H9 (cell line): ENCODE results near the gene ANKRD40. TPM values are rescaled to one million over a fixed set of nuclear protein-coding genes. Genes with fewer than 3 reads are reported as not detected.

Experiments used
- DNase-seq: peaks from one replicate; pipeline ENCODE4 v3.0.0-alpha.2; 2017
- H2AFZ ChIP-seq: one replicate; pipeline ENCODE4 v1.6.1; 2013; ENCODE audit warnings: mild to moderate bottlenecking, low read length, control low read depth, moderate library complexity
- H2AK5ac ChIP-seq: 2 replicates; pipeline ENCODE4 v1.6.1; 2013; ENCODE audit warnings: low read length, control low read depth, mixed read lengths; ENCODE audit not compliant: insufficient read length
- H2BK120ac ChIP-seq: one replicate; pipeline ENCODE4 v1.6.1; 2013; ENCODE audit warnings: low read depth, mild to moderate bottlenecking, low read length, control low read depth, inconsistent platforms; ENCODE audit not compliant: poor library complexity, severe bottlenecking
- H2BK12ac ChIP-seq: 2 replicates; pipeline ENCODE4 v1.6.1; 2013; ENCODE audit warnings: low read length, control low read depth, mixed read lengths, low read depth; ENCODE audit not compliant: insufficient read length
- H2BK15ac ChIP-seq: 2 replicates; pipeline ENCODE4 v1.6.1; 2013; ENCODE audit warnings: low read depth, low read length, control low read depth
- H2BK20ac ChIP-seq: one replicate; pipeline ENCODE4 v1.6.1; 2013; ENCODE audit warnings: low read depth, mild to moderate bottlenecking, low read length, control low read depth, inconsistent platforms; ENCODE audit not compliant: poor library complexity, severe bottlenecking
- H2BK5ac ChIP-seq: 2 replicates; pipeline ENCODE4 v1.6.1; 2013; ENCODE audit warnings: low read length, control low read depth, mixed read lengths; ENCODE audit not compliant: insufficient read length
- H3K14ac ChIP-seq: 2 replicates; pipeline ENCODE4 v1.6.1; 2013; ENCODE audit warnings: low read length, control low read depth; ENCODE audit not compliant: insufficient read depth
- H3K18ac ChIP-seq: 2 replicates; pipeline ENCODE4 v1.6.1; 2013; ENCODE audit warnings: low read depth, mild to moderate bottlenecking, mixed read lengths, low read length, control low read depth; ENCODE audit not compliant: insufficient read length
- H3K23ac ChIP-seq: 2 replicates; pipeline ENCODE4 v1.6.1; 2013; ENCODE audit warnings: low read length, control low read depth, mixed read lengths, low read depth; ENCODE audit not compliant: insufficient read length
- H3K23me2 ChIP-seq: 2 replicates; pipeline ENCODE4 v1.6.1; 2013; ENCODE audit warnings: low read depth, mild to moderate bottlenecking, mixed read lengths, low read length, control low read depth; ENCODE audit not compliant: insufficient read length, poor library complexity, severe bottlenecking
- H3K27ac ChIP-seq: 2 replicates; pipeline ENCODE4 v1.5.1; 2013; ENCODE audit warnings: low read length, control low read depth, mixed read lengths, low read depth; ENCODE audit not compliant: insufficient read length
- H3K27me3 ChIP-seq: 2 replicates; pipeline ENCODE4 v1.6.1; 2013; ENCODE audit warnings: low read length, control low read depth, inconsistent platforms; ENCODE audit not compliant: insufficient read depth
- H3K4ac ChIP-seq: 2 replicates; pipeline ENCODE4 v1.6.1; 2013; ENCODE audit warnings: low read depth, mild to moderate bottlenecking, control low read depth, inconsistent platforms, low read length, moderate library complexity
- H3K4me1 ChIP-seq: 2 replicates; pipeline ENCODE4 v1.6.1; 2013; ENCODE audit warnings: low read length, control low read depth, inconsistent platforms; ENCODE audit not compliant: insufficient read depth
- H3K4me2 ChIP-seq: 2 replicates; pipeline ENCODE4 v1.6.1; 2013; ENCODE audit warnings: low read length, control low read depth, mixed read lengths; ENCODE audit not compliant: insufficient read length, insufficient read depth
- H3K56ac ChIP-seq: 2 replicates; pipeline ENCODE4 v1.6.1; 2013; ENCODE audit warnings: low read depth, mild to moderate bottlenecking, mixed read lengths, low read length, control low read depth; ENCODE audit not compliant: insufficient read length
- H3K79me1 ChIP-seq: 2 replicates; pipeline ENCODE4 v1.6.1; 2013; ENCODE audit warnings: low read depth, mild to moderate bottlenecking, moderate library complexity, low read length, control low read depth, inconsistent platforms; ENCODE audit not compliant: insufficient read depth, poor library complexity, severe bottlenecking
- H3K79me2 ChIP-seq: 2 replicates; pipeline ENCODE4 v1.6.1; 2013; ENCODE audit warnings: low read length, control low read depth, inconsistent platforms; ENCODE audit not compliant: insufficient read depth
- H3K9ac ChIP-seq: 2 replicates; pipeline ENCODE4 v1.6.1; 2013; ENCODE audit warnings: low read length, control low read depth, mixed read lengths; ENCODE audit not compliant: insufficient read length; ENCODE audit errors: extremely low read depth
- H3K9me3 ChIP-seq: one replicate; pipeline ENCODE4 v1.6.1; 2013; ENCODE audit warnings: low read depth, low read length, inconsistent platforms; ENCODE audit not compliant: control insufficient read depth
- H3T11ph ChIP-seq: one replicate; pipeline ENCODE4 v1.6.1; 2013; ENCODE audit warnings: mild to moderate bottlenecking, low read length, control low read depth, inconsistent platforms
- H4K20me1 ChIP-seq: one replicate; pipeline ENCODE4 v1.6.1; 2013; ENCODE audit not compliant: control insufficient read depth, insufficient read length, insufficient read depth
- H4K5ac ChIP-seq: 2 replicates; pipeline ENCODE4 v1.6.1; 2013; ENCODE audit warnings: low read depth, mild to moderate bottlenecking, mixed read lengths, low read length, control low read depth; ENCODE audit not compliant: insufficient read length
- H4K8ac ChIP-seq: replicated peaks from 2 replicates; pipeline ENCODE4 v1.6.1; 2013; ENCODE audit warnings: low read length, control low read depth, mixed read lengths, low read depth; ENCODE audit not compliant: insufficient read length
- H4K91ac ChIP-seq: 2 replicates; pipeline ENCODE4 v1.6.1; 2013; ENCODE audit warnings: low read depth, mild to moderate bottlenecking, moderate library complexity, mixed read lengths, low read length, control low read depth; ENCODE audit not compliant: insufficient read length
- H3K27ac Mint-ChIP-seq, 3 experiments: 2 replicates in 2 of 3; 3 replicates in 1 of 3; pipeline ENCODE4 v1.8.0; 2020 to 2021; ENCODE audit warnings: mixed read lengths in 3 of 3, mild to moderate bottlenecking in 1 of 3, moderate library complexity in 1 of 3
- H3K27me3 Mint-ChIP-seq: 2 replicates; pipeline ENCODE4 v1.8.0; 2021; ENCODE audit warnings: low read depth, mild to moderate bottlenecking, moderate library complexity, mixed read lengths
- H3K36me3 Mint-ChIP-seq, 3 experiments: 2 replicates in 2 of 3; 3 replicates in 1 of 3; pipeline ENCODE4 v1.8.0; 2020 to 2021; ENCODE audit warnings: low read depth in 3 of 3, mixed read lengths in 3 of 3; ENCODE audit not compliant: insufficient read depth in 1 of 3
- H3K4me1 Mint-ChIP-seq, 2 experiments: 2 replicates each; pipeline ENCODE4 v1.8.0; 2020; ENCODE audit warnings: mixed read lengths in 2 of 2
- H3K4me3 Mint-ChIP-seq, 2 experiments: 2 replicates in 1 of 2; 3 replicates in 1 of 2; pipeline ENCODE4 v1.8.0; 2020 to 2021; ENCODE audit warnings: mild to moderate bottlenecking in 2 of 2, mixed read lengths in 2 of 2, moderate library complexity in 1 of 2
- H3K9me3 Mint-ChIP-seq, 2 experiments: 2 replicates in 1 of 2; 3 replicates in 1 of 2; pipeline ENCODE4 v1.8.0; 2020; ENCODE audit warnings: mild to moderate bottlenecking in 2 of 2, mixed read lengths in 2 of 2, moderate library complexity in 1 of 2
- CTCF ChIP-seq: fragments of 200-600 bp; sonication (generic); conservative IDR thresholded peaks from 3 replicates; pipeline ENCODE4 v1.8.0; 2021; ENCODE audit warnings: antibody characterized with exemption, mild to moderate bottlenecking
- WGBS: extraction: QIAGEN DNeasy Blood & Tissue Kit; methylation state at CpG from one replicate; pipeline ENCODE4 v1.1.7; 2013; ENCODE audit warnings: missing lambda C conversion rate, low lambda C conversion rate, mixed read lengths; ENCODE audit not compliant: insufficient read length; ENCODE audit errors: extremely low coverage; 5-methylcytosine and 5-hydroxymethylcytosine counted together
- total RNA-seq: library from RNA; stranded (reverse); gene quantifications from 2 replicates; pipeline ENCODE4 v1.2.1, GENCODE V29; 2021

The ANKRD40 gene
- total RNA-seq, 1 experiment from 2014 or later: 54.3 TPM

GRCh38 chr17:50657054-50657453, 50.7 kb downstream of the ANKRD40 start:
- Histone ChIP-seq H3K23ac (no peak overlapping the region), H3K23me2 (no peaks in the 10 kb centered on the region), H4K8ac (no peak overlapping the region), H2BK5ac (no peak overlapping the region), H3K14ac (no peak overlapping the region; the same call in 1 of the 2 replicates), H2AK5ac (no peak overlapping the region), H4K91ac (no peak overlapping the region), H3T11ph (no peak overlapping the region), H3K27ac (no peak overlapping the region), H3K27me3 (no peaks in the 10 kb centered on the region), H3K79me2 (no peaks in the 10 kb centered on the region), H3K79me1 (no peaks in the 10 kb centered on the region), H2AFZ (no peak overlapping the region), H4K5ac (no peak overlapping the region), H3K9ac (no peak overlapping the region), H3K18ac (no peak overlapping the region), H2BK15ac (no peak overlapping the region), H2BK12ac (no peak overlapping the region), H3K4ac (no peak overlapping the region), H2BK120ac (no peak overlapping the region), H2BK20ac (no peak overlapping the region), H3K4me1 (peaks cover 4% of the 10 kb centered on the region; the same call in 1 of the 2 replicates), H3K56ac (no peak overlapping the region), H4K20me1 (no peaks in the 10 kb centered on the region), H3K4me2 (no peak overlapping the region), H3K9me3 (no peaks in the 10 kb centered on the region)
- no peak for DNase-seq
- peaks cover 4% of the 10 kb centered on the region for H3K27me3 Mint-ChIP-seq
- no peak overlapping the region for H3K27ac Mint-ChIP-seq
- no peak overlapping the region; a peak in 1 of 5 replicates for H3K4me3 Mint-ChIP-seq
- H3K36me3 Mint-ChIP-seq: no peaks in the 10 kb centered on the region
- no CpG with 5 or more reads among the region's 7 CpGs for WGBS
- peaks cover 16% of the 10 kb centered on the region in 2 experiments for H3K4me1 Mint-ChIP-seq
- no peak for TF ChIP-seq CTCF
- peaks cover 0 to 3% of the 10 kb centered on the region in 2 experiments; a peak in 4 of 5 replicates for H3K9me3 Mint-ChIP-seq
